ENCODE measurements around the gene ARSD. TPM values are rescaled to one million over a fixed set of nuclear protein-coding genes. Genes with fewer than 3 reads are reported as not detected.

ARSD gene
- total RNA-seq, 2 experiments from 2014 or later = 0.44 to 1.2 TPM

- no peak overlapping the region for H3K27ac ChIP-seq (ENCODE audit: low read depth in 1 of 2, low read length in 2 of 2)
- no peaks in the 10 kb centered on the region for H3K27me3 ChIP-seq (ENCODE audit: control insufficient read depth in 1 of 2, insufficient read depth in 2 of 2, low read length in 2 of 2)
- CTCF ChIA-PET = no interaction called here
- no peak for TF ChIP-seq CTCF (IDR thresholded peaks at IDR 0.05)
- Mint-ChIP-seq H3K27ac (no peak overlapping the region), H3K4me1 (ENCODE audit: low read depth) (no peaks in the 10 kb centered on the region), H3K36me3 (ENCODE audit: low read depth) (no peaks in the 10 kb centered on the region), H3K4me3 (no peak overlapping the region), H3K9me3 (peaks cover 2% of the 10 kb centered on the region), H3K27me3 (peaks cover 4% of the 10 kb centered on the region)
- H3K9me3 ChIP-seq (ENCODE audit: control insufficient read depth in 1 of 2, insufficient read depth in 1 of 2, low read length in 2 of 2) = no peaks in the 10 kb centered on the region
- POLR2A ChIA-PET = no interaction called here
- H3K36me3 ChIP-seq (ENCODE audit: insufficient read depth, low read length) = no peaks in the 10 kb centered on the region
- no peak overlapping the region for H3K4me3 ChIP-seq (ENCODE audit: low read length)
- DNase-seq = no peak
- no peak for ATAC-seq (ENCODE audit: poor library complexity)
- intact Hi-C loops (cut with DNase I, micrococcal nuclease) = no loop called here
- H3K4me1 ChIP-seq (ENCODE audit: insufficient read depth, low read length) = no peaks in the 10 kb centered on the region
Observed at GRCh38 chrX:2871831-2872230, 57.3 kb downstream of the ARSD start.

- Histone ChIP-seq H3K36me3 (ENCODE audit: insufficient read depth, low read length) (no peaks in the 10 kb centered on the region), H3K27ac (ENCODE audit: low read depth in 1 of 2, low read length in 2 of 2) (no peak overlapping the region), H3K4me1 (ENCODE audit: insufficient read depth, low read length) (no peaks in the 10 kb centered on the region), H3K9me3 (ENCODE audit: control insufficient read depth in 1 of 2, insufficient read depth in 1 of 2, low read length in 2 of 2) (no peaks in the 10 kb centered on the region), H3K27me3 (ENCODE audit: control insufficient read depth in 1 of 2, insufficient read depth in 2 of 2, low read length in 2 of 2) (no peaks in the 10 kb centered on the region), H3K4me3 (ENCODE audit: low read length) (no peak overlapping the region)
- no peak for TF ChIP-seq CTCF (IDR thresholded peaks at IDR 0.05)
- intact Hi-C loops (cut with DNase I, micrococcal nuclease) = no loop called here
- Mint-ChIP-seq H3K4me3 (no peak overlapping the region), H3K4me1 (ENCODE audit: low read depth) (no peaks in the 10 kb centered on the region), H3K27ac (no peak overlapping the region), H3K9me3 (peaks cover 2% of the 10 kb centered on the region), H3K27me3 (peaks cover 4% of the 10 kb centered on the region), H3K36me3 (ENCODE audit: low read depth) (no peaks in the 10 kb centered on the region)
- ChIA-PET POLR2A (no interaction called here), CTCF (no interaction called here)
- no peak for ATAC-seq (ENCODE audit: poor library complexity)
- no peak for DNase-seq
Observed at GRCh38 chrX:2870650-2871049, 58.5 kb downstream of the ARSD start.

- POLR2A ChIA-PET = no interaction called here
- H3K4me1 Mint-ChIP-seq (ENCODE audit: low read depth) = no peaks in the 10 kb centered on the region
- Histone ChIP-seq H3K4me3 (ENCODE audit: low read length) (no peak overlapping the region), H3K27me3 (ENCODE audit: control insufficient read depth in 1 of 2, insufficient read depth in 2 of 2, low read length in 2 of 2) (no peaks in the 10 kb centered on the region), H3K36me3 (ENCODE audit: insufficient read depth, low read length) (no peaks in the 10 kb centered on the region), H3K27ac (ENCODE audit: low read depth in 1 of 2, low read length in 2 of 2) (no peak overlapping the region), H3K4me1 (ENCODE audit: insufficient read depth, low read length) (no peaks in the 10 kb centered on the region), H3K9me3 (ENCODE audit: control insufficient read depth in 1 of 2, insufficient read depth in 1 of 2, low read length in 2 of 2) (no peaks in the 10 kb centered on the region)
- no peak for ATAC-seq (ENCODE audit: poor library complexity)
- no peak overlapping the region for H3K27ac Mint-ChIP-seq
- H3K9me3 Mint-ChIP-seq = peaks cover 2% of the 10 kb centered on the region
- intact Hi-C loops (cut with DNase I, micrococcal nuclease) = no loop called here
- no peaks in the 10 kb centered on the region for H3K27me3 Mint-ChIP-seq
- no peak overlapping the region for H3K4me3 Mint-ChIP-seq
- DNase-seq = no peak
- CTCF ChIA-PET = no interaction called here
- H3K36me3 Mint-ChIP-seq (ENCODE audit: low read depth) = no peaks in the 10 kb centered on the region
- no peak for TF ChIP-seq CTCF (IDR thresholded peaks at IDR 0.05)
Observed at GRCh38 chrX:2867206-2867605, 61.9 kb downstream of the ARSD start.

Measured in CD4-positive, alpha-beta T cell (primary cell).